ENCODE data around the gene PEX16.

Gene PEX16

GRCh38 chr11:45897556-45897955, 20.1 kb downstream of the PEX16 start:
- DNase-seq: no peak

- DNase-seq: no peak
Observed at GRCh38 chr11:45896422-45896984, 21.2 kb downstream of the PEX16 start.

GRCh38 chr11:45895553-45896259, 22.0 kb downstream of the PEX16 start:
- no peak for DNase-seq

- no peak for DNase-seq
Observed at GRCh38 chr11:45894555-45895247, 23.0 kb downstream of the PEX16 start.

- DNase-seq: no peak
Observed at GRCh38 chr11:45892856-45893255, 24.8 kb downstream of the PEX16 start.

GRCh38 chr11:45890886-45891550, 26.7 kb downstream of the PEX16 start:
- DNase-seq: no peak

- no peak for DNase-seq
Observed at GRCh38 chr11:45889966-45890365, 27.7 kb downstream of the PEX16 start.

- no peak for DNase-seq
Observed at GRCh38 chr11:45889555-45889954, 28.1 kb downstream of the PEX16 start.

GRCh38 chr11:45887587-45887986, 30.1 kb downstream of the PEX16 start:
- no peak for DNase-seq

- DNase-seq: no peak
Observed at GRCh38 chr11:45886816-45887520, 30.7 kb downstream of the PEX16 start.

GRCh38 chr11:45885921-45886721, 31.6 kb downstream of the PEX16 start:
- DNase-seq: no peak

- DNase-seq: peak; percentile 51
Observed at GRCh38 chr11:45885274-45885920, 32.3 kb downstream of the PEX16 start, which contains the start of gene MAPK8IP1. Gene MAPK8IP1, plus strand, starts transcription at chr11:45885651. Its CDS starts 170 bp downstream, at chr11:45885821.

- no peak for DNase-seq
Observed at GRCh38 chr11:45884596-45885185, 33.0 kb downstream of the PEX16 start.

- DNase-seq: no peak
Observed at GRCh38 chr11:45881708-45882368, 35.8 kb downstream of the PEX16 start.

GRCh38 chr11:45880772-45881570, 36.7 kb downstream of the PEX16 start:
- no peak for DNase-seq

GRCh38 chr11:45879803-45880686, 37.6 kb downstream of the PEX16 start:
- DNase-seq: no peak

GRCh38 chr11:45877845-45878244, 39.8 kb downstream of the PEX16 start:
- no peak for DNase-seq

- DNase-seq: no peak
Observed at GRCh38 chr11:45877221-45877620, 40.5 kb downstream of the PEX16 start.

Measured in effector CD8-positive, alpha-beta T cell (primary cell).